ENCODE measurements around the gene SH2D1B.
A peak's percentile ranks its signal among the peaks of the same experiment; 100 is the strongest.

SH2D1B gene

DNA sequence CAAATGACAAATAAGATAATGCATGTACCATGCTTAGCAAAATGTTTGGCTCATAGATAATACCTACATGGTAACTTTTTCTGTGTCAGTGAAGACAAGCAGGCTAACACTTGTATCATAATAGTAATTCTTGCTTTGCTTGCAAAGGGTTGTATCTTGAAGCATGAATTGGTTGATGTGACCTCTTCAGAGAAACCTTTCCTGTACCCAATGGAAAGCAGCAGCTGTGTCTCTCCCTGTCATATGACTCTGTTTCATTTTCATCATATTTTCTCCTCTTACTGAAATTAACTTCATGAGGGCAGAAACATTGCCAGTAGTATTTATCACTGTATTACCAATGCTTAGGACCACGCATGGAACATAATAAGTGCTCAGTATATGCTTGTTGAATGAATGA, 4.4 kb downstream of the SH2D1B start:
- Histone ChIP-seq H3K4me2 (ENCODE audit: insufficient read depth, low read length, poor library complexity, severe bottlenecking) (no peak overlapping the region), H2BK12ac (ENCODE audit: low read length) (no peak overlapping the region), H2AK5ac (ENCODE audit: low read depth, low read length) (no peak overlapping the region), H3K9me3 (replicated peaks in 1 of 2; ENCODE audit: control insufficient read depth in 2 of 2, insufficient read depth in 1 of 2, low read depth in 1 of 2, low read length in 2 of 2) (no peaks in the 10 kb centered on the region), H3K4me3 (ENCODE audit: low read length in 2 of 2) (no peak overlapping the region), H4K91ac (ENCODE audit: low read depth, low read length, poor library complexity) (no peak overlapping the region), H3K14ac (ENCODE audit: low read length) (no peak overlapping the region), H3K27me3 (ENCODE audit: control insufficient read depth in 3 of 3, insufficient read depth in 3 of 3, low read depth in 1 of 3, low read length in 3 of 3) (peaks cover 0 to 4% (median 0%) of the 10 kb centered on the region in 3 experiments), H2BK15ac (ENCODE audit: low read length) (no peak overlapping the region), H2BK120ac (ENCODE audit: low read depth, low read length) (no peak overlapping the region), H3K4ac (ENCODE audit: low read length) (no peak overlapping the region), H3K18ac (ENCODE audit: low read length) (no peak overlapping the region), H2BK5ac (ENCODE audit: low read length) (no peak overlapping the region), H3K9ac (ENCODE audit: low read depth, low read length, poor library complexity) (no peak overlapping the region), H3K36me3 (replicated peaks in 1 of 2; ENCODE audit: control insufficient read depth in 2 of 2, insufficient read depth in 2 of 2, low read length in 2 of 2) (no peaks in the 10 kb centered on the region), H3K79me1 (ENCODE audit: low read depth, low read length) (no peaks in the 10 kb centered on the region), H3K23ac (ENCODE audit: low read depth, low read length, poor library complexity) (no peak overlapping the region), H2AFZ (ENCODE audit: low read length) (no peak overlapping the region), H4K8ac (ENCODE audit: low read depth, low read length) (no peak overlapping the region), H3K4me1 (ENCODE audit: control insufficient read depth in 2 of 2, insufficient read depth in 1 of 2, low read depth in 1 of 2, low read length in 2 of 2) (no peaks in the 10 kb centered on the region), H3K27ac (replicated peaks; ENCODE audit: low read length) (no peak overlapping the region)
- no peak for DNase-seq (ENCODE audit: low spot score)
- WGBS, 2 donors (ENCODE audit: extremely low coverage in 2 of 2, insufficient read length in 2 of 2, insufficient replicate concordance in 1 of 2) = no CpG with 5 or more reads among the region's 1 CpG

DNA sequence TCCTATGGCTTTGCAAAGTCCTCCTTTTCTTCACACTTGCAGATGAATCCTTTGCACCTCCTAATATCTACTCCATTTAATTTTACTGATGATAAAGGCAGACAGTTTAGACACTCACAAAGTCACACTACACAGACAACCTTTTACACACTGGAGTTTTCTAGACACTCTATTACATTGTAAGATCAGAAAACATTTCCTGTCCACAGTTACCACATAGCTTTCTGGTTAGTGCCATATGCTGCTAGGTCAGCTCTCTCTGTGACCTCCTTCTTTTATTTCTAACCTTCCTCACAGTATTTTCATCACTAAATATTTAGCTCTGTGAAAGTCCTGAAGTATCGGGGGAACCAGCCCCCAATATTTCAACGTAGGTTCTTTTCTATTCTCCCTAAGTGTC, 5.1 kb downstream of the SH2D1B start:
- H3K4me1 ChIP-seq (ENCODE audit: control insufficient read depth in 2 of 2, insufficient read depth in 1 of 2, low read depth in 1 of 2, low read length in 2 of 2) = no peaks in the 10 kb centered on the region
- H3K4me2 ChIP-seq (ENCODE audit: insufficient read depth, low read length, poor library complexity, severe bottlenecking) = no peak overlapping the region
- H2BK5ac ChIP-seq (ENCODE audit: low read length) = no peak overlapping the region
- H2BK15ac ChIP-seq (ENCODE audit: low read length) = no peak overlapping the region
- H4K91ac ChIP-seq (ENCODE audit: low read depth, low read length, poor library complexity) = no peak overlapping the region
- H3K4ac ChIP-seq (ENCODE audit: low read length) = no peak overlapping the region
- H3K14ac ChIP-seq (ENCODE audit: low read length) = no peak overlapping the region
- no peak overlapping the region for H3K4me3 ChIP-seq (ENCODE audit: low read length in 2 of 2)
- no peaks in the 10 kb centered on the region for H3K27me3 ChIP-seq (ENCODE audit: control insufficient read depth in 3 of 3, insufficient read depth in 3 of 3, low read depth in 1 of 3, low read length in 3 of 3)
- H2BK12ac ChIP-seq (ENCODE audit: low read length) = no peak overlapping the region
- no peak overlapping the region for H3K23ac ChIP-seq (ENCODE audit: low read depth, low read length, poor library complexity)
- no peak overlapping the region for H2AFZ ChIP-seq (ENCODE audit: low read length)
- no peak overlapping the region for H2BK120ac ChIP-seq (ENCODE audit: low read depth, low read length)
- no peak overlapping the region for H4K8ac ChIP-seq (ENCODE audit: low read depth, low read length)
- no peak for DNase-seq (ENCODE audit: low spot score)
- H3K27ac ChIP-seq (replicated peaks; ENCODE audit: low read length) = no peak overlapping the region
- no peaks in the 10 kb centered on the region for H3K9me3 ChIP-seq (replicated peaks in 1 of 2; ENCODE audit: control insufficient read depth in 2 of 2, insufficient read depth in 1 of 2, low read depth in 1 of 2, low read length in 2 of 2)
- no CpG with 5 or more reads among the region's 2 CpGs for WGBS, 2 donors (ENCODE audit: extremely low coverage in 2 of 2, insufficient read length in 2 of 2, insufficient replicate concordance in 1 of 2)
- no peak overlapping the region for H3K9ac ChIP-seq (ENCODE audit: low read depth, low read length, poor library complexity)
- H3K18ac ChIP-seq (ENCODE audit: low read length) = no peak overlapping the region
- H3K36me3 ChIP-seq (replicated peaks in 1 of 2; ENCODE audit: control insufficient read depth in 2 of 2, insufficient read depth in 2 of 2, low read length in 2 of 2) = no peaks in the 10 kb centered on the region
- no peak overlapping the region for H2AK5ac ChIP-seq (ENCODE audit: low read depth, low read length)
- no peaks in the 10 kb centered on the region for H3K79me1 ChIP-seq (ENCODE audit: low read depth, low read length)

DNA sequence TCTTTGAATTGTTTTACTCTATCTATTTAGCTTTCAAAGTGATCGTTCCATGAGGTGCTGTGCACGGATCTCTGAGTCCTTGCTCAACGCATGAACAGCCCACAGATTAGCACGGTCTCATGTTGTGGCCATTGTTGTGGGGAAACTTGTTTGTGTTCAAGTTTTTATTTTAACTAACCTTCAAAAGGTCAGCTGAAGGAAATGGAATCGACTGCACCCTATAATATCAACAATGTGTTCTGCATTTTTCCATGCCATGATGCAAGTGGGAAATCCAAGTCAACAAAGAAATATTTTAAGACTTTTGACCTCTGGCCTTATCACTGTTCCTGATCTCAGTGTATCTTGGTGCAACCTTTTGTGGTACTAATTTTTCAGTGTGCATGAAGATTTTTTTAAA, 6.1 kb downstream of the SH2D1B start:
- Histone ChIP-seq H3K4me3 (ENCODE audit: low read length in 2 of 2) (no peak overlapping the region), H3K36me3 (replicated peaks in 1 of 2; ENCODE audit: control insufficient read depth in 2 of 2, insufficient read depth in 2 of 2, low read length in 2 of 2) (no peaks in the 10 kb centered on the region), H4K91ac (ENCODE audit: low read depth, low read length, poor library complexity) (no peak overlapping the region), H3K18ac (ENCODE audit: low read length) (no peak overlapping the region), H3K4me1 (ENCODE audit: control insufficient read depth in 2 of 2, insufficient read depth in 1 of 2, low read depth in 1 of 2, low read length in 2 of 2) (peaks cover under 1 to 2% of the 10 kb centered on the region in 2 donors), H3K27me3 (ENCODE audit: control insufficient read depth in 3 of 3, insufficient read depth in 3 of 3, low read depth in 1 of 3, low read length in 3 of 3) (no peaks in the 10 kb centered on the region), H2BK15ac (ENCODE audit: low read length) (no peak overlapping the region), H3K14ac (ENCODE audit: low read length) (no peak overlapping the region), H4K8ac (ENCODE audit: low read depth, low read length) (no peak overlapping the region), H3K9ac (ENCODE audit: low read depth, low read length, poor library complexity) (no peak overlapping the region), H3K4ac (ENCODE audit: low read length) (no peak overlapping the region), H2BK120ac (ENCODE audit: low read depth, low read length) (no peak overlapping the region), H3K9me3 (replicated peaks in 1 of 2; ENCODE audit: control insufficient read depth in 2 of 2, insufficient read depth in 1 of 2, low read depth in 1 of 2, low read length in 2 of 2) (no peaks in the 10 kb centered on the region), H3K79me1 (ENCODE audit: low read depth, low read length) (no peaks in the 10 kb centered on the region), H3K27ac (replicated peaks; ENCODE audit: low read length) (no peak overlapping the region), H2AFZ (ENCODE audit: low read length) (peak overlapping the region; percentile 21), H2BK12ac (ENCODE audit: low read length) (no peak overlapping the region), H3K23ac (ENCODE audit: low read depth, low read length, poor library complexity) (no peak overlapping the region), H3K4me2 (ENCODE audit: insufficient read depth, low read length, poor library complexity, severe bottlenecking) (no peak overlapping the region), H2BK5ac (ENCODE audit: low read length) (no peak overlapping the region), H2AK5ac (ENCODE audit: low read depth, low read length) (no peak overlapping the region)
- DNase-seq (ENCODE audit: low spot score) = no peak
- WGBS, 2 donors (ENCODE audit: extremely low coverage in 2 of 2, insufficient read length in 2 of 2, insufficient replicate concordance in 1 of 2) = no CpG with 5 or more reads among the region's 5 CpGs

DNA sequence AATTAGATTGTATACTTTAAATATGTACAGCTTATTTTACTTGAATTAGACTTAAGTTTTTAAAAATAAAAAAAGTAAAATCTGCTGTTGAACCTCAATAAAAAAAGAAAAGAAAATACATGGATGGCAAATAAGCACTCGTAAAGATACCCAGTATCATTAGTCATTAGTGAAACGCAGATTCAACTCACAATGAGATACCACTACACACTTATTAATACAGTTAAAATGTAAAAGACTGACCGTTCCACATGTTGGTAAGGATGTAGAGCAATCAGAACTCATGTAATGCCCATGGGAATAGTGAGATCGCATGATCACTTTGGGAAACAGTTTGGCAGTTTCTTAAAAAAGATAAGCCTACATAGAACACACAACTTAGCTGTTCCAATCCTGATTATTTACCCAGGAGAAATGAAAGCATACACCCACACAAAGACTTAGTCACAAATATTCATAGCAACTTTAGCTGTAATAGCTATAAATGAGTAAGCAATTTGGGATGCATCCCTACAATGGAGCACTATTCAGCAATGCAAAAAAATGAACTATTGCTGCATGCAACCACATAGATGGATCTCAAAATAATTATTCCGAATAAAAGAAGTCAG, 7.3 kb downstream of the SH2D1B start:
- H3K4ac ChIP-seq (ENCODE audit: low read length) = no peak overlapping the region
- no peaks in the 10 kb centered on the region for H3K79me1 ChIP-seq (ENCODE audit: low read depth, low read length)
- no peak overlapping the region for H3K14ac ChIP-seq (ENCODE audit: low read length)
- no peak overlapping the region for H3K9ac ChIP-seq (ENCODE audit: low read depth, low read length, poor library complexity)
- H3K27me3 ChIP-seq (ENCODE audit: control insufficient read depth in 3 of 3, insufficient read depth in 3 of 3, low read depth in 1 of 3, low read length in 3 of 3) = no peaks in the 10 kb centered on the region
- H3K27ac ChIP-seq (replicated peaks; ENCODE audit: low read length) = no peak overlapping the region
- no peak overlapping the region for H4K91ac ChIP-seq (ENCODE audit: low read depth, low read length, poor library complexity)
- no peak overlapping the region for H2BK12ac ChIP-seq (ENCODE audit: low read length)
- no CpG with 5 or more reads among the region's 5 CpGs for WGBS, 2 donors (ENCODE audit: extremely low coverage in 2 of 2, insufficient read length in 2 of 2, insufficient replicate concordance in 1 of 2)
- peaks cover 2 to 4% of the 10 kb centered on the region in 2 donors for H3K4me1 ChIP-seq (ENCODE audit: control insufficient read depth in 2 of 2, insufficient read depth in 1 of 2, low read depth in 1 of 2, low read length in 2 of 2)
- H3K36me3 ChIP-seq (replicated peaks in 1 of 2; ENCODE audit: control insufficient read depth in 2 of 2, insufficient read depth in 2 of 2, low read length in 2 of 2) = no peaks in the 10 kb centered on the region
- no peak overlapping the region for H2BK5ac ChIP-seq (ENCODE audit: low read length)
- no peak overlapping the region for H2AFZ ChIP-seq (ENCODE audit: low read length)
- no peak overlapping the region for H2AK5ac ChIP-seq (ENCODE audit: low read depth, low read length)
- no peaks in the 10 kb centered on the region for H3K9me3 ChIP-seq (replicated peaks in 1 of 2; ENCODE audit: control insufficient read depth in 2 of 2, insufficient read depth in 1 of 2, low read depth in 1 of 2, low read length in 2 of 2)
- H2BK15ac ChIP-seq (ENCODE audit: low read length) = no peak overlapping the region
- H4K8ac ChIP-seq (ENCODE audit: low read depth, low read length) = no peak overlapping the region
- DNase-seq (ENCODE audit: low spot score) = no peak
- H2BK120ac ChIP-seq (ENCODE audit: low read depth, low read length) = no peak overlapping the region
- no peak overlapping the region for H3K23ac ChIP-seq (ENCODE audit: low read depth, low read length, poor library complexity)
- no peak overlapping the region for H3K4me3 ChIP-seq (ENCODE audit: low read length in 2 of 2)
- no peak overlapping the region for H3K4me2 ChIP-seq (ENCODE audit: insufficient read depth, low read length, poor library complexity, severe bottlenecking)
- no peak overlapping the region for H3K18ac ChIP-seq (ENCODE audit: low read length)

Measured in neuronal stem cell (in vitro differentiated cells).